ENCODE measurements around the gene SPAG7. TPM values are rescaled to one million over a fixed set of nuclear protein-coding genes. Genes with fewer than 3 reads are reported as not detected.
A peak's percentile ranks its signal among the peaks of the same experiment; 100 is the strongest.

The SPAG7 gene
- total and polyA plus RNA-seq, 7 donors: 42.6 to 84.5 (median 73.9) TPM

DNA sequence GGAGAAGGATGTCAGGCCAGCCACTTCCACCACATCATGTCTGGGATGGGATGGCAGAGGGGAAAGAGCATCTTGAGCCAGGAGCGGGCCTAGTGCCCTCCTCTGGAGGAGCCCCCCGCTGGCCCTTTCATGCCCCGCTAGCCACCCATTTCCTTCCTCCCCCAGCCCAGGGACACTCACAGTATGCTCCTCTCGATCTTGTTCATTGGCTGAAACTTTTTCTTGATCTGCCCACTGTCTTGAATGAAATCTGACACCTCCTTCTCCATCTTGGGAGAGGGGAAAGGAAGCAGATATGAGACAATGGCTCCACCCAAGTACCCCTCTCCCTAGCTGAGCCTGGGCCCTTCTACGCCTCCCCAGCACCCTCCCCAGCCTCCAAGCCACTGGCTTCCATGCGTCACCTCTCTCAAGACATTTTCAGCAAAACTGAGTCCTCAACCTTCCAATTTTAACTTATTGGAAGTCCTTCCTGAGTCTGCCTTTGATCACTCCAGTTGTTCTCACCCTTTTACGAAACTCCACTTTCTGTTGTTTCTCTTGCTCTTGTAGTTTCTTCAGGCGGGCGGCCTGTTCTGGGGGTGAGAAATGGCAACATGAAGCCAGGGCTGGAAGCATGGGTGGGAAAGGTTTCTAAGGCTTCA lies 7.2 kb downstream of the SPAG7 start:
- 89 to 95% methylated on average over 9 of the region's 9 CpGs for WGBS, 2 donors
- H3K27ac ChIP-seq: no peak overlapping the region
- TF ChIP-seq, protein P1, sequence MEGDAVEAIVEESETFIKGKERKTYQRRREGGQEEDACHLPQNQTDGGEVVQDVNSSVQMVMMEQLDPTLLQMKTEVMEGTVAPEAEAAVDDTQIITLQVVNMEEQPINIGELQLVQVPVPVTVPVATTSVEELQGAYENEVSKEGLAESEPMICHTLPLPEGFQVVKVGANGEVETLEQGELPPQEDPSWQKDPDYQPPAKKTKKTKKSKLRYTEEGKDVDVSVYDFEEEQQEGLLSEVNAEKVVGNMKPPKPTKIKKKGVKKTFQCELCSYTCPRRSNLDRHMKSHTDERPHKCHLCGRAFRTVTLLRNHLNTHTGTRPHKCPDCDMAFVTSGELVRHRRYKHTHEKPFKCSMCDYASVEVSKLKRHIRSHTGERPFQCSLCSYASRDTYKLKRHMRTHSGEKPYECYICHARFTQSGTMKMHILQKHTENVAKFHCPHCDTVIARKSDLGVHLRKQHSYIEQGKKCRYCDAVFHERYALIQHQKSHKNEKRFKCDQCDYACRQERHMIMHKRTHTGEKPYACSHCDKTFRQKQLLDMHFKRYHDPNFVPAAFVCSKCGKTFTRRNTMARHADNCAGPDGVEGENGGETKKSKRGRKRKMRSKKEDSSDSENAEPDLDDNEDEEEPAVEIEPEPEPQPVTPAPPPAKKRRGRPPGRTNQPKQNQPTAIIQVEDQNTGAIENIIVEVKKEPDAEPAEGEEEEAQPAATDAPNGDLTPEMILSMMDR (IDR thresholded peaks at IDR 0.05): no peak
- no peak for TF ChIP-seq EP300 (IDR thresholded peaks at IDR 0.05)
- TF ChIP-seq POLR2AphosphoS5 (IDR thresholded peaks at IDR 0.05): no peak
- no peak for TF ChIP-seq POLR2A (IDR thresholded peaks at IDR 0.05)
- intact Hi-C loops (cut with DNase I): no loop called here
- H3K27me3 ChIP-seq: no peaks in the 10 kb centered on the region
- H3K4me1 ChIP-seq: peaks cover 0 to 8% (median 1%) of the 10 kb centered on the region in 4 donors
- H3K9me3 ChIP-seq: no peaks in the 10 kb centered on the region
- peaks cover 13 to 39% (median 18%) of the 10 kb centered on the region in 4 donors for H3K36me3 ChIP-seq
- no peak for DNase-seq
- H3K4me3 ChIP-seq: no peak overlapping the region

- Histone ChIP-seq H3K9me3 (no peaks in the 10 kb centered on the region), H3K27me3 (no peaks in the 10 kb centered on the region), H3K4me3 (no peak overlapping the region), H3K36me3 (peaks cover 13 to 39% (median 18%) of the 10 kb centered on the region in 4 donors), H3K27ac (no peak overlapping the region), H3K4me1 (no peaks in the 10 kb centered on the region)
- intact Hi-C loops (cut with DNase I): no loop called here
- DNase-seq: no peak
- 51 to 82% methylated on average over 18 of the region's 18 CpGs for WGBS, 2 donors
- no peak for TF ChIP-seq POLR2AphosphoS5 (IDR thresholded peaks at IDR 0.05)
- TF ChIP-seq, protein P1 (IDR thresholded peaks at IDR 0.05): no peak
- TF ChIP-seq EP300 (IDR thresholded peaks at IDR 0.05): no peak
- TF ChIP-seq POLR2A (IDR thresholded peaks at IDR 0.05): no peak
These were observed 8.2 kb downstream of the SPAG7 start for GRCh38 chr17:4959261-4959965.

DNA sequence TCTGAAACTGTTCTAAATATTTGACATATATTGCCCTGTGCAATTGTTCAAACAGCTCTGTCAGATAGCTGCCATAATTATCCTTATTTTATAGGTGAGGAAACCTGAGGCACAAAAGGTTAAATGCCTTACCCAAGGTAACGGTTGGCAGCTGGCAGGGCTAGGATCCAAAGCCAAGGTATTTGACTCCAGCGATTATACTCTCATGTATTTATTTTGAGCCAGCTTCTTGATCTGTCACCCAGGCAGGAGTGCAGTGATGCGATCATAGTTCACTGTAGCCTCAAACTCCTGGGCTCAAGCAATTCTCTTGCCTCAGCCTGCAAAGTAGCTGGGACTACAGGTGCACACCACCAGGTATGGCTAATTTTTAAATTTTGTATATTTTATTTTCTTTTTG lies 9.5 kb downstream of the SPAG7 start:
- intact Hi-C loops (cut with DNase I): no loop called here
- Histone ChIP-seq H3K36me3 (peaks cover 13 to 39% (median 18%) of the 10 kb centered on the region in 4 donors), H3K4me1 (no peaks in the 10 kb centered on the region), H3K4me3 (no peak overlapping the region), H3K27me3 (no peaks in the 10 kb centered on the region), H3K9me3 (no peaks in the 10 kb centered on the region), H3K27ac (no peak overlapping the region)
- WGBS, 2 donors: 37 to 65% methylated on average over 3 of the region's 3 CpGs
- TF ChIP-seq EP300 (IDR thresholded peaks at IDR 0.05) (no peak), POLR2AphosphoS5 (IDR thresholded peaks at IDR 0.05) (no peak), POLR2A (IDR thresholded peaks at IDR 0.05) (no peak)
- TF ChIP-seq, protein P1 (IDR thresholded peaks at IDR 0.05): no peak
- DNase-seq: no peak

DNA sequence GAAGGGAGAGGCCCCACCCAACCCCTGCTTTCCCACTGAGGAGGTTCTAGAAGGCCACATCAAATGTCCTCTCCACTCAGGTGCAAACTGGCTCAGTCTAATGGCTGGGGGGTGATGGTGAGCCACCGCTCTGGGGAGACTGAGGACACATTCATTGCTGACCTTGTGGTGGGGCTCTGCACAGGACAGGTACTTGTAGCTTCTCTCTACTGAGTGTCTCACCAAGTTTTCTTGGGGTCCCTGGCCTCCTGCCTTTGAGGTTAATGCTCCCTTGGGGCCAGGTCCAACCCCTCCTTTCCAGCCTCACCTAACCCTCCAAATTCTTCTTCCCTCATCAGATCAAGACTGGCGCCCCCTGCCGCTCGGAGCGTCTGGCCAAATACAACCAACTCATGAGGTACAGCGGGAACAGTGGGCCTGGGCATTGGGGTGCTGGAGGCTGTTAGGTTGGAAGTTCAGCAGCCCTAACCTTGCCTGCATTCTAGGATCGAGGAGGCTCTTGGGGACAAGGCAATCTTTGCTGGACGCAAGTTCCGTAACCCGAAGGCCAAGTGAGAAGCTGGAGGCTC lies 11.0 kb downstream of the SPAG7 start:
- H3K4me3 ChIP-seq: no peak overlapping the region
- H3K27ac ChIP-seq: no peak overlapping the region
- H3K36me3 ChIP-seq: peaks cover 13 to 35% (median 18%) of the 10 kb centered on the region in 4 donors
- WGBS, 2 donors: 89% methylated on average over 10 of the region's 10 CpGs
- peaks cover 0 to under 1% (median under 1%) of the 10 kb centered on the region in 4 donors for H3K4me1 ChIP-seq
- intact Hi-C loops (cut with DNase I): no loop called here
- TF ChIP-seq, protein P1 (IDR thresholded peaks at IDR 0.05): peak in 1 of 4 experiments; percentile 7
- TF ChIP-seq EP300 (IDR thresholded peaks at IDR 0.05): no peak
- TF ChIP-seq POLR2A (IDR thresholded peaks at IDR 0.05): no peak
- TF ChIP-seq POLR2AphosphoS5 (IDR thresholded peaks at IDR 0.05): no peak
- no peak for DNase-seq
- H3K27me3 ChIP-seq: no peaks in the 10 kb centered on the region
- H3K9me3 ChIP-seq: no peaks in the 10 kb centered on the region
